Measurements from ENCODE around the gene HEMK1. TPM values are rescaled to one million over a fixed set of nuclear protein-coding genes. Genes with fewer than 3 reads are reported as not detected.
A peak's percentile ranks its signal among the peaks of the same experiment; 100 is the strongest.

The HEMK1 gene
- total and polyA plus RNA-seq, 2 donors, result 20.7 to 43.4 TPM

DNA sequence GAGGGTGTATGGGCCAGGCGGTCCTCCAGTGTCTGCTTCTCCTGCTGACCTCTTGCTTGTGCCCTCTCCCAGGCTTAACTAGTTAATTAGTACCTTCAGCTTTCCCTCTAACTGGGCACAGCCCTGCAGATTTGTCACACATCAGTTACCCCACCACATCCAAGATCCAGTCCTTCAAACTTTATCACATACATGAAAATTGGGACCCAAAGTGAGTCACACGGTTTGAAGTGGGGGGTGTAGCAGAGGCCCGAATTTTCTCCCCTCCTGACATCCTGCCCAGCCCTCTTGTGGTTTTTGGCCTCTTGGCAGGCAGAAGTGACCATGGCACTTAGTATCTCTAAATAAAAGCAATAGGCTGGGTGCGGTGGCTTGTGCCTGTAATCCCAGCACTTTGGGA lies 51.5 kb downstream of the HEMK1 start:
- H3K9me3 ChIP-seq (ENCODE audit: control insufficient read depth in 2 of 2, insufficient read depth in 1 of 2, low read length in 1 of 2), result no peaks in the 10 kb centered on the region
- H3K27ac ChIP-seq (ENCODE audit: low read depth in 1 of 2, low read length in 1 of 2), result peak overlapping the region in 1 of 2 donors; percentile 50
- 47% methylated on average over 4 of the region's 4 CpGs for WGBS
- no peak overlapping the region for H3K4me3 ChIP-seq (ENCODE audit: low read length in 2 of 2)
- H3K4me1 ChIP-seq (ENCODE audit: control insufficient read depth in 2 of 2, insufficient read depth in 2 of 2, low read length in 2 of 2), result peaks cover 64 to 89% of the 10 kb centered on the region in 2 donors
- H3K36me3 ChIP-seq (ENCODE audit: control insufficient read depth in 2 of 2, insufficient read depth in 2 of 2, low read length in 1 of 2), result peaks cover 7 to 24% of the 10 kb centered on the region in 2 donors
- DNase-seq (ENCODE audit: low read depth in 6 of 9, low spot score in 9 of 9), result no peak
- H3K27me3 ChIP-seq (ENCODE audit: control insufficient read depth in 2 of 2, insufficient read depth in 1 of 2, low read length in 1 of 2), result no peaks in the 10 kb centered on the region

DNA sequence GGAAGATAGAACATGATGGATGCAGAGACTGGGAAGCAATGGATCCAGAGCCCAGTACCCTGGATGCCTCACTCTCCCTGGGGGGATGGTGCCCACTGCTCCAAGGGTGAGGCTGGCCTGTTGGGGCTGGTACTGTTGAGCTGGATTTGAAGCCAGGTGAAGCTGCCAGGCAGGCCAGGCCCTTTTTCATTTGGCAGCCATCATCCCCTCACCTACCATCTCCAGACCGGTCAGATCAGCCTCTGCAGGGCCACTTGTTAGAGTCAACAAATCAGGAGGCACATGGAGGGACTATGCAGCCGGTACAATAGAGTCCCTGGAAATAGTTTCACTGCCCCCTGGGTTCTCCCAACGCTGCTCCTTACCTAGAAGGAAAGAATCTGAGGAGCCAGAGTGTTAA lies 53.6 kb downstream of the HEMK1 start:
- WGBS, result 96% methylated on average over 3 of the region's 3 CpGs
- Histone ChIP-seq H3K9me3 (ENCODE audit: control insufficient read depth in 2 of 2, insufficient read depth in 1 of 2, low read length in 1 of 2) (peaks cover 0 to 3% of the 10 kb centered on the region in 2 donors), H3K27ac (ENCODE audit: low read depth in 1 of 2, low read length in 1 of 2) (peak overlapping the region; percentile 46 to 95), H3K36me3 (ENCODE audit: control insufficient read depth in 2 of 2, insufficient read depth in 2 of 2, low read length in 1 of 2) (peaks cover 7 to 27% of the 10 kb centered on the region in 2 donors), H3K4me1 (ENCODE audit: control insufficient read depth in 2 of 2, insufficient read depth in 2 of 2, low read length in 2 of 2) (peaks cover 77 to 94% of the 10 kb centered on the region in 2 donors), H3K27me3 (ENCODE audit: control insufficient read depth in 2 of 2, insufficient read depth in 1 of 2, low read length in 1 of 2) (no peaks in the 10 kb centered on the region), H3K4me3 (ENCODE audit: low read length in 2 of 2) (no peak overlapping the region)
- DNase-seq (ENCODE audit: low read depth in 6 of 9, low spot score in 9 of 9), result no peak

DNA sequence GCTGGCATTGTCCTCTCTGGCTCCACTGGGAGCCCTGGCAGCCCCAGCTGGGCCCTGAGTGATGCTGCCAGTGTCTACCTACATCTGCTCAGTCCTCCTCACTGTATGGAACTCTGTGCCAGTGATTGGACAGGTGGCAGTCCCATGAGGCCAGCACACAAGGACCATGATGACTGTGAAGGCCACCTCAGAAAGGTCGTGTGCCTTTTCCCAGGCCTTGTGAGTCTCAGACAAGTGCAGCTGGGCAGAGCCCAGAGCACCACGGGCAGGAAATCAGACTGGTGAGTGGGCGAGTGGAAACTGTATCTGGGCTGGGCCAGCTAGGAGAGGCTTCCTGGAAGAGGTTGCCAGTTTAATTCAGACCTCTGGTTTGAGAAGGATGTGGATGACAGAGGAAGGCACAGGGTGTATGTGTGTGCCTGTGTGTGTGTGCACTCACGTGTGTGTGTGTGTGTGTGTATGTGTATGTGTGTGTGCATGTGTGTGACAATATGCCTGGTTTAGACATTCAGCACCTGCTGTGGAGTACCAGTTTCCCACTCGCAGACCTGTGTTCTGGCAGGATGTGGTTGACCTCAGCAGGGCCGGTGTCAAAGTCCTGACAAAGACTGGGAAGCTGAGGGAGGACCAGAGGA lies 54.6 kb downstream of the HEMK1 start:
- DNase-seq (ENCODE audit: low read depth in 6 of 9, low spot score in 9 of 9), result peak in 5 of 9 donors; percentile 54 to 85 (median 69)
- no peaks in the 10 kb centered on the region for H3K27me3 ChIP-seq (ENCODE audit: control insufficient read depth in 2 of 2, insufficient read depth in 1 of 2, low read length in 1 of 2)
- H3K36me3 ChIP-seq (ENCODE audit: control insufficient read depth in 2 of 2, insufficient read depth in 2 of 2, low read length in 1 of 2), result peaks cover 7 to 27% of the 10 kb centered on the region in 2 donors
- peaks cover 0 to 3% of the 10 kb centered on the region in 2 donors for H3K9me3 ChIP-seq (ENCODE audit: control insufficient read depth in 2 of 2, insufficient read depth in 1 of 2, low read length in 1 of 2)
- peak overlapping the region; percentile 83 to 95 for H3K27ac ChIP-seq (ENCODE audit: low read depth in 1 of 2, low read length in 1 of 2)
- 3% methylated on average over 6 of the region's 6 CpGs for WGBS
- H3K4me3 ChIP-seq (ENCODE audit: low read length in 2 of 2), result no peak overlapping the region
- peaks cover 79 to 95% of the 10 kb centered on the region in 2 donors for H3K4me1 ChIP-seq (ENCODE audit: control insufficient read depth in 2 of 2, insufficient read depth in 2 of 2, low read length in 2 of 2)

DNA sequence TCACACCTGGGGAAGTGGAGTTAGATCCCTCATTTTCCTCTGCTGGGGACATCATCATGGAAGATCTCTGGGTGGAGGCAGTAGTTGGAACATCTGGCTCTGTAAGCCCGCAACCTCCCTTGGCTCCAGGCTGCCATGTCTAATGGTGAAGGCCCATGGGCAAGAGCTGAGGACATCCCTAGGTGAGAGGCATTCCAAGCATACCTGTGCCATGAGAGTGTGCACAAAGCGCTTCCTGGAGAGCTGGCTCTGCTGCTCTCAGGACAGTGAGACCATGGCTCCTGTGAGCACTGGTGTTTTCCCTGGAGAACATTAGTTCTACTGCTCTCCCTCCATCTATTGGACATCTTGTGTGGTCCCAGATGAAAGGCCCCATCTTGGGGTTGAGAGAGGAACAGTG lies 55.3 kb downstream of the HEMK1 start:
- peaks cover 77 to 95% of the 10 kb centered on the region in 2 donors for H3K4me1 ChIP-seq (ENCODE audit: control insufficient read depth in 2 of 2, insufficient read depth in 2 of 2, low read length in 2 of 2)
- H3K27me3 ChIP-seq (ENCODE audit: control insufficient read depth in 2 of 2, insufficient read depth in 1 of 2, low read length in 1 of 2), result no peaks in the 10 kb centered on the region
- no peak overlapping the region for H3K4me3 ChIP-seq (ENCODE audit: low read length in 2 of 2)
- H3K27ac ChIP-seq (ENCODE audit: low read depth in 1 of 2, low read length in 1 of 2), result peak overlapping the region; percentile 83 to 95
- H3K36me3 ChIP-seq (ENCODE audit: control insufficient read depth in 2 of 2, insufficient read depth in 2 of 2, low read length in 1 of 2), result peaks cover 7 to 32% of the 10 kb centered on the region in 2 donors
- no peak for DNase-seq (ENCODE audit: low read depth in 6 of 9, low spot score in 9 of 9)
- 97% methylated on average over 2 of the region's 2 CpGs for WGBS
- H3K9me3 ChIP-seq (ENCODE audit: control insufficient read depth in 2 of 2, insufficient read depth in 1 of 2, low read length in 1 of 2), result peaks cover 0 to 3% of the 10 kb centered on the region in 2 donors

DNA sequence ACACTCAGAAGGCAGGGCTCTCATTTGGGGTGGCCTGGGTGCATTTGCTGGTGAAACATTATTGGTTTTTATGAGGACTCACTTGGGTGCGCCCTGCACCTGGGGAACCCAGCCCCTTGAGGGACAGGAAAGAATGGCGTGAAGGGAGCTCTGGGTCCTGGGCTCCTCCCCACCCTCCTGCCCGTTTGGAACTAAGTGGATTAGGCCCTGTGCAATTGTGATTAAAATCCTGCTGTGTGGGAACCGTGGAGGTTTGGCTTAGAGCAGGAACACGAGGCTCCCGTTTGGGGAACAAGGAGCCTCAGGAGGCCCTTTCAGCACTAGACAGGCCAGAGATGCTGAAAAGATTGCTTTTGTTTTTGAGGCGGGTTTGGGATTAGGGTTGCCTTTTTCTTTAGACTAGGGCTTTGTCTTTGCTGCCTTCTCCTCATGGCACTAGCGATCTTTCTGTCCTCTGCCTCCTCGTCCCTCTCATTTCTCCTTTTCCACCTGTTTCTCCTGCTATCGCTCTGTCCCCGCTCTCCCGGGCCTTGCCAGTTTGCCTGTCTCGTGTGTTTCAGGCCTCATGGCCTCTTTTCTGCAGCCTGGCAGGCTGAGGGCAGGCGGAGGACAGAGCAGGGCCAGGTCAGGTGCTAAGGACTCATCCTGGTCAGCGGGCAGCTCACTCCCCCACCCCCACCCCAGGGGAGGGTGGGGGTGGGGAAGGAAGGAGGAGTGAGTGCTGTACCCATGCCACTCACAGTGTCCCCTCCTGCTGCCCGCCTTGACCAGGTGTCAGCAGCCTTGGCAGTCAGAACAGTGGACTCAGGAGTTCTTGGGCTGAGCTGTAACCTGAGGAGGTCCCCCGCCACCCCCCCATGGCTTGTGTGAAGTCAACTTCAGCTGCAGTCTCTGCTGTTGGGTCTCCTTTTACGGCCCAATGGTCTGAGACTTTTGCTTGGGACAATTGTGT lies 56.2 kb downstream of the HEMK1 start:
- peak overlapping the region; percentile 83 to 95 for H3K27ac ChIP-seq (ENCODE audit: low read depth in 1 of 2, low read length in 1 of 2)
- H3K36me3 ChIP-seq (ENCODE audit: control insufficient read depth in 2 of 2, insufficient read depth in 2 of 2, low read length in 1 of 2), result peaks cover 13 to 35% of the 10 kb centered on the region in 2 donors
- peaks cover 68 to 95% of the 10 kb centered on the region in 2 donors for H3K4me1 ChIP-seq (ENCODE audit: control insufficient read depth in 2 of 2, insufficient read depth in 2 of 2, low read length in 2 of 2)
- peak in 1 of 9 donors; percentile 57 for DNase-seq (ENCODE audit: low read depth in 6 of 9, low spot score in 9 of 9)
- H3K4me3 ChIP-seq (ENCODE audit: low read length in 2 of 2), result no peak overlapping the region
- H3K9me3 ChIP-seq (ENCODE audit: control insufficient read depth in 2 of 2, insufficient read depth in 1 of 2, low read length in 1 of 2), result peaks cover 0 to 3% of the 10 kb centered on the region in 2 donors
- H3K27me3 ChIP-seq (ENCODE audit: control insufficient read depth in 2 of 2, insufficient read depth in 1 of 2, low read length in 1 of 2), result no peaks in the 10 kb centered on the region
- WGBS, result 63% methylated on average over 18 of the region's 18 CpGs

DNA sequence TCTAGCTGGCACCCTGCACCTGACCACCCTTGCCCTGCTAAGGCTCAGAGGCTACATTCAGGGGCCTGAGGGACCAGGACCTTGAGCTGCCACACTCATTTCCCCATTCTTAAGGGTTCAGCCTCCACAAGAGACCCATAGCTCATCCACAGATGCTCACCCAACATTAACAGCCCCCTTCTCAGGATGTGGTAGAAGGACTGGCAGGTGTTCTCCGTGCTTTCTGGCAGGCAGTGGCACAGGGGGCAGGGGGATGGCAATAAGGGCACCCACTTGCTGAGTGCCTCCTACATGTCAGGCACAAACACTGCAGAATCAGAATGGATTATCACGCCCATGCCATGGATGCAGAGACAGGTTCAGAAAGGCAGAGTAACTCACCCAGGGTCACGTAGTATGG lies 57.1 kb downstream of the HEMK1 start:
- Histone ChIP-seq H3K4me3 (ENCODE audit: low read length in 2 of 2) (no peak overlapping the region), H3K27me3 (ENCODE audit: control insufficient read depth in 2 of 2, insufficient read depth in 1 of 2, low read length in 1 of 2) (no peaks in the 10 kb centered on the region), H3K36me3 (ENCODE audit: control insufficient read depth in 2 of 2, insufficient read depth in 2 of 2, low read length in 1 of 2) (peaks cover 16 to 37% of the 10 kb centered on the region in 2 donors), H3K4me1 (ENCODE audit: control insufficient read depth in 2 of 2, insufficient read depth in 2 of 2, low read length in 2 of 2) (peaks cover 60 to 96% of the 10 kb centered on the region in 2 donors), H3K9me3 (ENCODE audit: control insufficient read depth in 2 of 2, insufficient read depth in 1 of 2, low read length in 1 of 2) (peaks cover 0 to 3% of the 10 kb centered on the region in 2 donors), H3K27ac (ENCODE audit: low read depth in 1 of 2, low read length in 1 of 2) (peak overlapping the region; percentile 83 to 95)
- peak in 4 of 9 donors; percentile 47 to 87 (median 70) for DNase-seq (ENCODE audit: low read depth in 6 of 9, low spot score in 9 of 9)
- WGBS, result 24% methylated on average over 3 of the region's 3 CpGs

DNA sequence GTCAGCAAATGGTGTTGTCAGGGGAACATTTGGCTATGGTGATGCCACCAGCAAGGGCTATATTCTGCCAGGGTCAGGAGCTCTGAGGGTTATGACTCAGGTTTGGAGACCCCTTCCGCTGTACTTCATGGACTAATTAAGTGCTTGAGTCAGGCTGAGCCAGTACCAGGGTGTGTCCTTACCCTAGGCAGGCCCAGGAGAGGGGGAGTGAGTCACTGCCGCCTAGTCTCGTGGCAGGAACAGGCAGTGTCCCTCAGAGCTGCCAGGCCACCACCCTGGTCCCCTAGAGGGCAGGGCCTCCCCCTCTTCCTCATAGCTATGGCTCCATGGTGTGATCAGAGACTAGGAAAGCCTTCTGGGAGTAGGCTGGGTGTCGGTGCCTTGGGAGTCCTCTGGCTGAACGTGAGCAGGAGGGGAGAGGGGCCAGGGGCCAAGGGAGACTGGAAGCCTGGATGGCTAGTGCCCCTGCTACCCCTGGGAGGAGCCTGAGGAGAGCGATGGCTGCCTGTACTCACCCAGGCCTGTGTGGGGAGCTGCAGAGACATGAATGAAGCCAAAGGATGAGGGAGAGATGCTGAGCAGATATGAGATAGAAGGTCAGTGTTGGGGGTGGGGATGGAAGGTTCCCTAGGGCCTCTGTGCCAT lies 58.2 kb downstream of the HEMK1 start:
- DNase-seq (ENCODE audit: low read depth in 6 of 9, low spot score in 9 of 9), result peak in 1 of 9 donors; percentile 64
- Histone ChIP-seq H3K36me3 (ENCODE audit: control insufficient read depth in 2 of 2, insufficient read depth in 2 of 2, low read length in 1 of 2) (peaks cover 13 to 28% of the 10 kb centered on the region in 2 donors), H3K4me3 (ENCODE audit: low read length in 2 of 2) (no peak overlapping the region), H3K27ac (ENCODE audit: low read depth in 1 of 2, low read length in 1 of 2) (peak overlapping the region; percentile 56 to 95), H3K27me3 (ENCODE audit: control insufficient read depth in 2 of 2, insufficient read depth in 1 of 2, low read length in 1 of 2) (no peaks in the 10 kb centered on the region), H3K4me1 (ENCODE audit: control insufficient read depth in 2 of 2, insufficient read depth in 2 of 2, low read length in 2 of 2) (peaks cover 61 to 99% of the 10 kb centered on the region in 2 donors), H3K9me3 (ENCODE audit: control insufficient read depth in 2 of 2, insufficient read depth in 1 of 2, low read length in 1 of 2) (peaks cover 0 to 3% of the 10 kb centered on the region in 2 donors)
- whole genome bisulfite sequencing, result 71% methylated on average over 6 of the region's 6 CpGs

DNA sequence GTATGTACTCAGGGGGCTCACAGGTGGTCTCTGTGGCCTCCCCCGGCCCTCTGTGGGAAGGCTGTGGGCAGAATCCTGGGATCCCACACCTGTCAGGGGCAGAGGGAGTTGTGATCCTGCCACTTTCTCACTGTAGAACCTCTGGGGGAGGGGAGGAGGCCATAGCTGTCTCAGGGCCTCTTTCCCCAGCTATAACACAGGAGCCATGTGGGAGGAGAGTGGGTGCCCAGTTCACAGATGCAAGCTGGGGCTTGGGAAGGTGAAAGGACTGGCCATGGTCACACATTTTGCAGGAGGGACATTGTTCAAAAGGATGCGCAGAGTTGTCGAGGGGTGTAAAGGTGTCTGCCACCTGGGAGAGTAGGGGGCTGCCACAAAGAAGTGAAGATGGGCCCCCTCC lies 59.3 kb downstream of the HEMK1 start:
- H3K9me3 ChIP-seq (ENCODE audit: control insufficient read depth in 2 of 2, insufficient read depth in 1 of 2, low read length in 1 of 2), result peaks cover 0 to 3% of the 10 kb centered on the region in 2 donors

More for the DNA sequence above, 59.3 kb downstream of the HEMK1 start:
- Histone ChIP-seq H3K4me3 (ENCODE audit: low read length in 2 of 2) (no peak overlapping the region), H3K27me3 (ENCODE audit: control insufficient read depth in 2 of 2, insufficient read depth in 1 of 2, low read length in 1 of 2) (no peaks in the 10 kb centered on the region), H3K36me3 (ENCODE audit: control insufficient read depth in 2 of 2, insufficient read depth in 2 of 2, low read length in 1 of 2) (peaks cover 9 to 21% of the 10 kb centered on the region in 2 donors), H3K27ac (ENCODE audit: low read depth in 1 of 2, low read length in 1 of 2) (peak overlapping the region; percentile 11 to 53), H3K4me1 (ENCODE audit: control insufficient read depth in 2 of 2, insufficient read depth in 2 of 2, low read length in 2 of 2) (peaks cover 61 to 94% of the 10 kb centered on the region in 2 donors)
- DNase-seq (ENCODE audit: low read depth in 6 of 9, low spot score in 9 of 9), result no peak
- WGBS, result 68% methylated on average over 3 of the region's 3 CpGs
